ENCODE results near the gene OR5T2.

DNA sequence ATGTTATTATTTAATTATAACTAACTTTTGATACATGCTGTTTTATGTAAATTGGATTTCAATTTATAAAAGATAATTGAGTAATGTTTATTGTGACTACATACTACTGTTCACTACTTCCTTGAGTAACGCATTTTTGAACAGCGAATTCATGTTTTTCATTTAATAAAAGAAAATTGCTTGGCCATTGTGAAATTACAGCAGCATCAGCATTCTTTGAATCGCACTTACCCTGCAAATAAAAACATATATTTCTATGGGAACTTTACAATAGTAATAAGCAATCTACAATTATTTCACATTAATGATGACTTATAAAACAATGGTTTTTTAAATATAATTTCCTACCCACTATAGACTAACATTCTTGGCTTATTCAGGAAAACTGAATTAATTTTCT, 37.4 kb downstream of the OR5T2 start:
- TF ChIP-seq, protein P1, sequence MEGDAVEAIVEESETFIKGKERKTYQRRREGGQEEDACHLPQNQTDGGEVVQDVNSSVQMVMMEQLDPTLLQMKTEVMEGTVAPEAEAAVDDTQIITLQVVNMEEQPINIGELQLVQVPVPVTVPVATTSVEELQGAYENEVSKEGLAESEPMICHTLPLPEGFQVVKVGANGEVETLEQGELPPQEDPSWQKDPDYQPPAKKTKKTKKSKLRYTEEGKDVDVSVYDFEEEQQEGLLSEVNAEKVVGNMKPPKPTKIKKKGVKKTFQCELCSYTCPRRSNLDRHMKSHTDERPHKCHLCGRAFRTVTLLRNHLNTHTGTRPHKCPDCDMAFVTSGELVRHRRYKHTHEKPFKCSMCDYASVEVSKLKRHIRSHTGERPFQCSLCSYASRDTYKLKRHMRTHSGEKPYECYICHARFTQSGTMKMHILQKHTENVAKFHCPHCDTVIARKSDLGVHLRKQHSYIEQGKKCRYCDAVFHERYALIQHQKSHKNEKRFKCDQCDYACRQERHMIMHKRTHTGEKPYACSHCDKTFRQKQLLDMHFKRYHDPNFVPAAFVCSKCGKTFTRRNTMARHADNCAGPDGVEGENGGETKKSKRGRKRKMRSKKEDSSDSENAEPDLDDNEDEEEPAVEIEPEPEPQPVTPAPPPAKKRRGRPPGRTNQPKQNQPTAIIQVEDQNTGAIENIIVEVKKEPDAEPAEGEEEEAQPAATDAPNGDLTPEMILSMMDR (IDR thresholded peaks at IDR 0.05) = no peak
- TF ChIP-seq POLR2A (IDR thresholded peaks at IDR 0.05) = no peak

All from vagina (tissue), 2 donors.